K562 (cell line): ENCODE results near the gene NAGS. TPM values are rescaled to one million over a fixed set of nuclear protein-coding genes. Genes with fewer than 3 reads are reported as not detected.

ENCODE experiments used
- ATAC-seq: fragments of 200-7000 bp; cut with Tn5 transposase; 3 replicates; pipeline ENCODE4 v1.9.1; 2020; ENCODE audit warnings: moderate library complexity
- BruUV-seq: library from RNA; stranded (reverse); fragments of 400-500 nt; replicated peaks from 2 replicates; lab custom pipeline; 2021; lab: Mats Ljungman, UMichigan
- CTCF ChIA-PET: fragments of 300-600 bp; formaldehyde crosslinking; extraction: SDS; loops from one replicate; lab custom pipeline; 2021; ENCODE audit warnings: low intra/inter-chr PET ratio; lab: Yijun Ruan, JAX
- POLR2A ChIA-PET: fragments of 300-600, 350-650 bp; sonication (Branson Sonifier 250); formaldehyde crosslinking; extraction: SDS; loops from one replicate; lab custom pipeline; 2021; ENCODE audit warnings: antibody characterized with exemption, inconsistent platforms; lab: Yijun Ruan, JAX
- DNase-seq, 4 experiments: peaks; one replicate each; pipeline versions ENCODE4 v3.0.0 to v3.0.0-alpha.2; 2011 to 2018; ENCODE audit warnings: low spot score in 3 of 4, mixed read lengths in 3 of 4; ENCODE audit errors: extremely low read depth in 1 of 4
- FAIRE-seq: peaks from 2 replicates; lab custom pipeline; 2011; peaks lifted over from hg19 to GRCh38; lab: Jason Lieb, UNC
- H2AFZ ChIP-seq: 2 replicates; pipeline ENCODE4 v1.6.0; 2011; ENCODE audit warnings: low read depth, low read length, control low read depth, inconsistent platforms
- H3K27ac ChIP-seq: fragments of 200-600 bp; 3 replicates; pipeline ENCODE4 v1.8.0; 2011; ENCODE audit warnings: low read depth, mild to moderate bottlenecking, control low read depth, inconsistent platforms, low read length, moderate library complexity, mixed read lengths; ENCODE audit errors: extremely low read depth
- H3K27me3 ChIP-seq, 2 experiments: fragments of 300-600 bp in 1 of 2; 2 replicates in 1 of 2; 3 replicates in 1 of 2; pipeline versions ENCODE4 v1.6.0 to v1.8.0; 2011; ENCODE audit warnings: inconsistent platforms in 2 of 2, low read length in 2 of 2, mild to moderate bottlenecking in 1 of 2, mixed read lengths in 1 of 2, moderate library complexity in 1 of 2; ENCODE audit not compliant: control insufficient read depth in 2 of 2, insufficient read depth in 2 of 2
- H3K36me3 ChIP-seq: fragments of 300-600 bp; 3 replicates; pipeline ENCODE4 v1.8.0; 2011; ENCODE audit warnings: mild to moderate bottlenecking, low read length, inconsistent platforms; ENCODE audit not compliant: control insufficient read depth, insufficient read depth
- H3K4me1 ChIP-seq, 2 experiments: fragments of 200-600 bp in 1 of 2; replicated peaks in 1 of 2; 2 replicates in 1 of 2; 3 replicates in 1 of 2; pipeline versions ENCODE4 v1.5.1 to v1.8.0; 2011; ENCODE audit warnings: inconsistent platforms in 2 of 2, low read length in 2 of 2, mild to moderate bottlenecking in 1 of 2, mixed read lengths in 1 of 2, moderate library complexity in 1 of 2; ENCODE audit not compliant: control insufficient read depth in 2 of 2, insufficient read depth in 2 of 2
- H3K4me2 ChIP-seq: 2 replicates; pipeline ENCODE4 v1.6.1; 2011; ENCODE audit warnings: low read length, control low read depth, inconsistent platforms, mixed read lengths; ENCODE audit not compliant: insufficient read depth
- H3K4me3 ChIP-seq: fragments of 200-600 bp; sonication (generic), shearing (Covaris generic); 2 replicates; pipeline ENCODE4 v1.5.1; 2016; ENCODE audit warnings: control low read depth, inconsistent platforms
- H3K79me2 ChIP-seq: fragments of 200-600 bp; 3 replicates; pipeline ENCODE4 v1.8.0; 2011; ENCODE audit warnings: low read length, inconsistent platforms; ENCODE audit not compliant: control insufficient read depth, insufficient read depth
- H3K9ac ChIP-seq, 2 experiments: 2 replicates each; pipeline versions ENCODE4 v1.6.0 to v1.6.1; 2011; ENCODE audit warnings: low read depth in 2 of 2, low read length in 2 of 2, control low read depth in 1 of 2, inconsistent platforms in 1 of 2, mild to moderate bottlenecking in 1 of 2, mixed read lengths in 1 of 2; ENCODE audit not compliant: insufficient read depth in 1 of 2
- H3K9me1 ChIP-seq: one replicate; pipeline ENCODE4 v1.6.0; 2011; ENCODE audit warnings: inconsistent platforms, mild to moderate bottlenecking, low read length, moderate library complexity; ENCODE audit not compliant: control insufficient read depth, insufficient read depth
- H3K9me3 ChIP-seq: replicated peaks from 2 replicates; pipeline ENCODE4 v1.5.1; 2011; ENCODE audit warnings: low read depth, low read length, inconsistent platforms; ENCODE audit not compliant: control insufficient read depth, insufficient read depth
- H4K20me1 ChIP-seq: replicated peaks from 2 replicates; pipeline ENCODE4 v1.6.1; 2011; ENCODE audit warnings: low read length, inconsistent platforms, mixed read lengths; ENCODE audit not compliant: control insufficient read depth, insufficient read depth
- FOXP4 ChIP-seq: sonication (generic); formaldehyde crosslinking; IDR thresholded peaks from 2 replicates; pipeline ENCODE4 v1.8.0; 2022; ENCODE audit warnings: mild to moderate bottlenecking, missing genetic modification reagents, borderline replicate concordance
- HNRNPLL ChIP-seq: fragments of 200-400 bp; formaldehyde crosslinking; IDR thresholded peaks from 2 replicates; pipeline ENCODE4 v1.6.1; 2017; ENCODE audit warnings: low read length, low read depth, mild to moderate bottlenecking; ENCODE audit not compliant: poor library complexity, severe bottlenecking
- POLR2G ChIP-seq: fragments of 200-400 bp; formaldehyde crosslinking; IDR thresholded peaks from 2 replicates; pipeline ENCODE4 v1.6.1; 2017; ENCODE audit warnings: low read depth, mild to moderate bottlenecking, antibody characterized with exemption, low read length, moderate library complexity
- ZNF407 ChIP-seq: fragments of 450-650 bp; IDR thresholded peaks from 2 replicates; pipeline ENCODE4 v1.6.1; 2016; ENCODE audit warnings: low read depth
- WGBS: fragments of 100-300 bp; shearing (Covaris generic); methylation state at CpG from one replicate; pipeline ENCODE4 v1.1.6; 2016; ENCODE audit warnings: low coverage, mixed read lengths; ENCODE audit not compliant: insufficient coverage; ENCODE audit errors: missing lambda C conversion rate; 5-methylcytosine and 5-hydroxymethylcytosine counted together
- in situ Hi-C: fragments of 300-500 bp; cut with MboI; formaldehyde crosslinking; loops from 4 replicates; pipeline ENCODE4 v1.15.0; 2018; ENCODE audit warnings: inconsistent platforms, mixed read lengths
- intact Hi-C: fragments of 100-400 bp; cut with micrococcal nuclease; formaldehyde crosslinking; loops from 2 replicates; pipeline ENCODE4 v1.14.2; 2022
- polyA plus RNA-seq, 8 experiments: library from polyadenylated mRNA; depleted of rRNA in 4 of 8; stranded (reverse) in 5 of 8; unstranded in 3 of 8; fragments of >200 nt; fragmentation: Nextera tagmentation in 2 of 8; fragmentation: Illumina TruSeq in 1 of 8; extraction: Ambion mirVana in 2 of 8; extraction: Trizol in 1 of 8; gene quantifications; 2 replicates each; pipeline versions ENCODE4 v1.2.1 to v1.2.3, GENCODE V29; 2011 to 2014; ENCODE audit warnings: inconsistent platforms in 1 of 8, missing spikeins in 1 of 8
- total RNA-seq, 7 experiments: library from RNA; depleted of rRNA in 6 of 7; stranded (reverse); fragments of >200 nt in 6 of 7; fragmentation: Illumina TruSeq in 2 of 7; extraction: Trizol in 2 of 7; gene quantifications; 2 replicates each; pipeline versions ENCODE4 v1.2.1 to v1.2.3, GENCODE V29; 2011 to 2021; ENCODE audit warnings: low replicate concordance in 1 of 7

The NAGS gene
- total and polyA plus RNA-seq, 9 of the 15 experiments (the other 6 are each of a cell fraction or from before 2014, with no cell fraction given): not detected

- peak; percentile 74; the same call in 1 of the 2 replicates for TF ChIP-seq FOXP4 (CRISPR knock-in tag)
These were observed 2.4 kb downstream of the NAGS start (continued) for GRCh38 chr17:44006598-44007345.

GRCh38 chr17:44007346-44008204 is 3.2 kb downstream of the NAGS start:
- in situ Hi-C loops: no loop called here
- DNase-seq: no peak
- H3K9ac ChIP-seq: peak overlapping the region in 1 of 2 experiments; percentile 12; a peak in 1 of 4 replicates

More at GRCh38 chr17:44007346-44008204, 3.2 kb downstream of the NAGS start:
- Histone ChIP-seq H3K36me3 (peaks cover 13% of the 10 kb centered on the region; the same call in 1 of the 3 replicates), H3K4me2 (peak overlapping the region; percentile 53), H3K9me3 (no peaks in the 10 kb centered on the region), H3K4me3 (no peak overlapping the region), H3K27me3 (no peaks in the 10 kb centered on the region), H3K27ac (no peak overlapping the region), H3K9me1 (no peaks in the 10 kb centered on the region), H3K4me1 (peaks cover 9 to 37% of the 10 kb centered on the region in 2 experiments), H2AFZ (no peak overlapping the region), H4K20me1 (peaks cover 11% of the 10 kb centered on the region; the same call in 1 of the 2 replicates), H3K79me2 (no peaks in the 10 kb centered on the region)
- TF ChIP-seq HNRNPLL: no peak
- peak; percentile 75 for TF ChIP-seq ZNF407
- peak; percentile 59; the same call in 1 of the 2 replicates for TF ChIP-seq POLR2G
- CTCF ChIA-PET: interaction anchor here (0.6 kb wide), 1 partner anchor 47 kb away, joined by 3 read pairs; no protein-coding TSS in a partner anchor
- POLR2A ChIA-PET: interaction anchor here (0.9 to 1.6 kb wide), 4 partner anchors 9 to 22 kb away, joined by 3 to 4 read pairs (median 4); no protein-coding TSS in a partner anchor
- BruUV-seq: no TSS peak
- intact Hi-C loops: no loop called here
- WGBS: 29% methylated on average over 30 of the region's 37 CpGs
- FAIRE-seq (no peak), ATAC-seq (no peak)
